Lower leg skin (tissue), 4 donors: ENCODE results near the gene STRA8. TPM values are rescaled to one million over a fixed set of nuclear protein-coding genes. Genes with fewer than 3 reads are reported as not detected.
A peak's percentile ranks its signal among the peaks of the same experiment; 100 is the strongest.

Experiments used
- DNase-seq, 2 donors: peaks; one replicate each; pipeline ENCODE4 v3.0.0-alpha.2; 2019; ENCODE audit warnings: low spot score in 2 of 2
- H3K4me3 ChIP-seq: fragments of 200-600 bp; sonication (generic); 2 replicates; pipeline ENCODE4 v1.5.1; 2017; ENCODE audit warnings: mild to moderate bottlenecking, low read depth; ENCODE audit not compliant: poor library complexity, severe bottlenecking
- POLR2A ChIP-seq, 2 donors: fragments of 450-650 bp; IDR thresholded peaks; one replicate each; pipeline ENCODE4 v1.6.1; 2016 to 2017; ENCODE audit warnings: antibody characterized with exemption in 2 of 2, mild to moderate bottlenecking in 1 of 2, moderate library complexity in 1 of 2
- WGBS, 2 donors: methylation state at CpG; one replicate each; pipeline ENCODE4 v1.1.5; 2018; 5-methylcytosine and 5-hydroxymethylcytosine counted together
- intact Hi-C: fragments of 100-400 bp; cut with DNase I; formaldehyde crosslinking; loops from one replicate; pipeline ENCODE4 v1.15.0; 2023; ENCODE audit warnings: low total_unique reads
- total RNA-seq, 4 donors: library from RNA; depleted of rRNA; stranded (reverse); fragments of >200 nt; gene quantifications; one replicate each; pipeline ENCODE4 v1.1.0, GENCODE V29; 2016
- TF ChIP-seq, protein P1 (sequence below), 3 donors: fragments of 450-650 bp; IDR thresholded peaks; one replicate each; pipeline ENCODE4 v1.5.1; 2016; ENCODE audit warnings: antibody characterized with exemption in 3 of 3, mild to moderate bottlenecking in 3 of 3, moderate library complexity in 2 of 3

STRA8 gene
- total RNA-seq, 4 donors from 2014 or later, result 0.36 to 5.5 TPM; not detected in 2

DNA sequence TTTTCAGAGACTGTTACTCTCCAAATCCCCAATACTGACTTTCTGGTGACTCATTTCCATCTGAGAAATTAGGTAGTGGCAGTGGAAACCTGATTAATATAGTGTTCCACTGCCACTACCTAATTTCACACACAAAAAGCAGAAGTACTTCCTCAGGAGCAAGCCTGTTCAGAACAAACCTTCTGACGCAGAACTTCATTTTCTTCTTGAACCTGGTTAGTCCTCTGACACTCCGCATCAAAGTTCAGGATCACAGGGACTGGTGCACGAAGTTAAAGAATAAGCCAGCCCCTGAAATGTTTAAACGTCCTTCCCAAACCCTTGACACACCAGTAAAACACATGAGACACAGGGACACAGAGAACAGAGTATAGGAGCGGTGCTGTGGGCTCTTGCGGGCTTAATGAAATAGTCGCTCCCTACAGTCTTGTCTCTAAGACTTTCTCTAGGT lies 26.7 kb upstream of the STRA8 start:
- 90% methylated on average over 7 of the region's 7 CpGs for WGBS, 2 donors
- no peak overlapping the region for H3K4me3 ChIP-seq
- no peak for TF ChIP-seq POLR2A (IDR thresholded peaks at IDR 0.05)
- TF ChIP-seq, protein P1, sequence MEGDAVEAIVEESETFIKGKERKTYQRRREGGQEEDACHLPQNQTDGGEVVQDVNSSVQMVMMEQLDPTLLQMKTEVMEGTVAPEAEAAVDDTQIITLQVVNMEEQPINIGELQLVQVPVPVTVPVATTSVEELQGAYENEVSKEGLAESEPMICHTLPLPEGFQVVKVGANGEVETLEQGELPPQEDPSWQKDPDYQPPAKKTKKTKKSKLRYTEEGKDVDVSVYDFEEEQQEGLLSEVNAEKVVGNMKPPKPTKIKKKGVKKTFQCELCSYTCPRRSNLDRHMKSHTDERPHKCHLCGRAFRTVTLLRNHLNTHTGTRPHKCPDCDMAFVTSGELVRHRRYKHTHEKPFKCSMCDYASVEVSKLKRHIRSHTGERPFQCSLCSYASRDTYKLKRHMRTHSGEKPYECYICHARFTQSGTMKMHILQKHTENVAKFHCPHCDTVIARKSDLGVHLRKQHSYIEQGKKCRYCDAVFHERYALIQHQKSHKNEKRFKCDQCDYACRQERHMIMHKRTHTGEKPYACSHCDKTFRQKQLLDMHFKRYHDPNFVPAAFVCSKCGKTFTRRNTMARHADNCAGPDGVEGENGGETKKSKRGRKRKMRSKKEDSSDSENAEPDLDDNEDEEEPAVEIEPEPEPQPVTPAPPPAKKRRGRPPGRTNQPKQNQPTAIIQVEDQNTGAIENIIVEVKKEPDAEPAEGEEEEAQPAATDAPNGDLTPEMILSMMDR (IDR thresholded peaks at IDR 0.05), result no peak
- intact Hi-C loops, result no loop called here
- DNase-seq, result no peak

DNA sequence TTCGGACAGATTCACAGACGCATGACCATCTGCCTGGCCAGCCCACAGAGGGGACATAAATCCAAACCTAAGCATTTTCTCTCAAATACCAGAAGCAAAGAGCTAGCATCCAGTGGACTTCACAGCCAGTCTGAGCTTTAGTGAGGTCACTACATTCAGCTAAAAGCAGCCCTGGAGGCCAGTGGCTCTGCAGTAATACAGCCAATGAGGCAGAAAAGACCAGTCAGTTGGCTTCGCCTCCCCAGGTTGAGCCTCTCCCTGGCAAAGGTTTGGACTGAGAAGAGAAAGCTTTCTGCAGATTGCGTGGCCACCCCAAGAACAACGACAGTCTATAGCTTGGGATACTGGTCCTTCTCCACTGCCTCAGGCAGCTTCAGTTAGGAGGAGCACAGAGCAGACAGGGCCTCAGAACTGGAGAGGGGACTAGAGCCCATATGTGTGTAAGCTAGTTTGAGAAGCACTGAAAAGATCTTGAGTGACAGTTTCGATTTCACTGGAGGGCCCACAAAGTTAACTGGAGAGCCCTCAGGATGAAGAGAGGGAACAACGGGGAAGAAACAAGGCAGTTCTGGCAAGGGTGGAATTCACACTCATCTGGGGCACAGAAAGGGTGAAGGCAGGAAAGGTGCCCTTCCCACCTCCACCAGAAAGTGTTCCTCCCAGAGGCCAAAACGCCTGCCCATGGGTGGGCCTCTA lies 26.1 kb upstream of the STRA8 start:
- DNase-seq, result no peak
- TF ChIP-seq, protein P1 (IDR thresholded peaks at IDR 0.05), result no peak
- TF ChIP-seq POLR2A (IDR thresholded peaks at IDR 0.05), result no peak
- WGBS, 2 donors, result 78 to 84% methylated on average over 8 of the region's 8 CpGs
- H3K4me3 ChIP-seq, result no peak overlapping the region
- intact Hi-C loops, result no loop called here

DNA sequence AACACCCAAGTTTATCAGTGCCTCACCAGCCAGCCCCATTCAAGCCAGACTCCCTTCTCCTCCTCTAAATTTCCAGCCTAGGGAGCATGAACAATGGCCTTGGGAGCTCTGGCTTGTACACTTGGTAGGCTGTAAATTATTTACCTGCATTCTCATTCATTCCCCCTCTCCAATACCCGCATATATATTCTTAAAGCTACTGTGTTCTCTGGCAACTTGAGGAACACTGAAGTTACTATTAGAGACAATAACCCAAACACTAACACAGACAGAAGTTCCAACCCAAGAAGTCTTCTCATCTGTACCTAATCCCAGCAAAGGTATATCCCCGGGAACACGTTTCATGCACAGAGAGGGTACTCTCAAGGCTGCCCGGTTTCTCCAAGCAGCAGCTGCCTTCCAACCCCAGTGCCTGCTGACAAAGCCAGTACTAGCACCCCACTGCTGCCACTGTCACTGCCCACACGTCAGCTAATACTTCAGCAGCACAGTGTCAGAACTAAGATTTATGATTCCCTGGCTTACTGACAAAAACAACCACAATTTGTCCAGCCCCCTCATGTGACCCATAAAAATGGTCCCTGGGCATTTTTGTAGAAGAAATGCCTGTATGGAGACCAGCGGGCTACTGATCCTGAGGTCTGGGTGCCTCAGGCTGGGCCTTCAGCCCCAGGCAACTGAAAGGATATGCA lies 25.4 kb upstream of the STRA8 start:
- no peak for TF ChIP-seq POLR2A (IDR thresholded peaks at IDR 0.05)
- TF ChIP-seq, protein P1 (IDR thresholded peaks at IDR 0.05), result no peak
- no peak for DNase-seq
- intact Hi-C loops, result no loop called here
- no peak overlapping the region for H3K4me3 ChIP-seq
- WGBS, 2 donors, result 78 to 82% methylated on average over 6 of the region's 6 CpGs

DNA sequence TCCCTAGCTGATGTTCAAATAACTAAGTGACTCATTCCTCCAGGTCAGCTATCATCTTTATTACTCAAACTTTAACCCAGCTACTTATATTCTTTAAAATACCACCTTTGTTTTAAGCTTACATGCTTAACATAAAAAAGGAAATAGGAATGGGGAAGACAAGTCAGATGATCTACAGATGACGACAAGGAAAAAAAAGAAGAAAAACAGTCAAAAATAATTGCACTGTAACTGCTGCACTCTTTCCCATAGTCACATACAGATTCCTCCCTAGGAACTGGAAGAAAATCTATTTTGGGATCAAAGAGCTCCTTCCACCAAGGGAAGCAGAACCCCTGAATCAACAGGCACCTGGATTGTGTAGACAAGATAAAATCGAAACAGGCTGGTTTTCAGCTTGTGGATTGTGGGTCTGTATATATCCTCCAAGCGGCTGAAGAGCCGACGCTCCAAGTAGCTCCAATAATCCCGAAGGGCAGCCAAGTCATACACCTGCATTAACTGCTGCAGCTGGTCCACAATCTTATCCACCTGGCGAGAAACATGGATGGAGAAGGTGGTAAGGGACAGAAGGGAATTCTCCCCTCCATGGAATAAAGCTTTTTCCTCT lies 24.3 kb upstream of the STRA8 start:
- TF ChIP-seq POLR2A (IDR thresholded peaks at IDR 0.05), result no peak
- TF ChIP-seq, protein P1 (IDR thresholded peaks at IDR 0.05), result no peak
- WGBS, 2 donors, result 84 to 86% methylated on average over 7 of the region's 7 CpGs
- intact Hi-C loops, result no loop called here
- no peak for DNase-seq
- H3K4me3 ChIP-seq, result no peak overlapping the region

DNA sequence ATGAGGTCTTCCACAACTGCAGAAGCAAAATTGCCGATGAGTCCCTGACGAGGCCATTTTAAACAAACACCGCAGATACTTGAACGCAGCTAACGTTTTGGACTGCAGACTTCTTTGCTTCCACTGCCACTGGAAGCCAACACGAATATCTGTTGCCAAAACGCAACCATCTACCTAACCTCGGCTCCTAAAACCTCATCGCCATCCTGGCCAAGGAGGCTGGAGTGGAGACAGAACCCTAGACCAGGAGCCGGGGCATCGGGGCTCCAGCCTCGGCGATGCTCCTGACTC lies 22.8 kb upstream of the STRA8 start:
- 0 to 3% methylated on average over 13 of the region's 13 CpGs for WGBS, 2 donors
- peak overlapping the region; percentile 82 for H3K4me3 ChIP-seq
- intact Hi-C loops, result no loop called here
- no peak for DNase-seq
- TF ChIP-seq POLR2A (IDR thresholded peaks at IDR 0.05), result no peak
- TF ChIP-seq, protein P1 (IDR thresholded peaks at IDR 0.05), result no peak
